H7 (cell line): ENCODE results near the gene NRARP. TPM values are rescaled to one million over a fixed set of nuclear protein-coding genes. Genes with fewer than 3 reads are reported as not detected.
A peak's percentile ranks its signal among the peaks of the same experiment; 100 is the strongest.

Source experiments
- DNase-seq: peaks from one replicate; pipeline ENCODE4 v3.0.0; 2012
- H3K27me3 ChIP-seq: 2 replicates; pipeline ENCODE4 v1.6.0; 2011; ENCODE audit warnings: mild to moderate bottlenecking, low read length; ENCODE audit not compliant: control insufficient read depth, insufficient read depth
- H3K36me3 ChIP-seq: replicated peaks from 2 replicates; pipeline ENCODE4 v1.5.1; 2011; ENCODE audit warnings: low read length; ENCODE audit not compliant: control insufficient read depth, insufficient read depth
- H3K4me3 ChIP-seq: 2 replicates; pipeline ENCODE4 v1.5.1; 2011; ENCODE audit warnings: low read depth, mild to moderate bottlenecking, control low read depth, low read length, moderate library complexity; ENCODE audit not compliant: insufficient read depth
- total RNA-seq: library from RNA; depleted of rRNA; stranded (reverse); fragments of >200 nt; shearing (Covaris generic); gene quantifications from 2 replicates; pipeline ENCODE4 v1.2.3, GENCODE V29; 2014

NRARP gene
- total RNA-seq, 1 experiment from 2014 or later = 27.7 TPM

- Histone ChIP-seq H3K36me3 (no peaks in the 10 kb centered on the region), H3K4me3 (peak overlapping the region; percentile 95), H3K27me3 (peaks cover 21% of the 10 kb centered on the region)
- no peak for DNase-seq
These were observed 2.1 kb downstream of the NRARP start for GRCh38 chr9:137299938-137300337.

GRCh38 chr9:137299203-137299565 lies 2.9 kb downstream of the NRARP start:
- H3K27me3 ChIP-seq = peaks cover 26% of the 10 kb centered on the region
- no peak for DNase-seq
- no peaks in the 10 kb centered on the region for H3K36me3 ChIP-seq
- H3K4me3 ChIP-seq = peak overlapping the region; percentile 10; the same call in 1 of the 2 replicates

GRCh38 chr9:137298401-137299202 lies 3.5 kb downstream of the NRARP start:
- peaks cover 25% of the 10 kb centered on the region for H3K27me3 ChIP-seq
- no peak overlapping the region for H3K4me3 ChIP-seq
- DNase-seq = no peak
- no peaks in the 10 kb centered on the region for H3K36me3 ChIP-seq

- DNase-seq = no peak
- Histone ChIP-seq H3K36me3 (no peaks in the 10 kb centered on the region), H3K27me3 (peaks cover 20% of the 10 kb centered on the region), H3K4me3 (no peak overlapping the region)
These were observed 4.1 kb downstream of the NRARP start for GRCh38 chr9:137297966-137298365.

GRCh38 chr9:137296670-137297664 lies 5.1 kb downstream of the NRARP start:
- Histone ChIP-seq H3K4me3 (peak overlapping the region; percentile 36), H3K36me3 (no peaks in the 10 kb centered on the region), H3K27me3 (peaks cover 18% of the 10 kb centered on the region)
- DNase-seq = no peak

GRCh38 chr9:137295849-137296669 lies 6.0 kb downstream of the NRARP start:
- H3K4me3 ChIP-seq = peak overlapping the region; percentile 36
- DNase-seq = peak; percentile 94
- peaks cover 15% of the 10 kb centered on the region for H3K27me3 ChIP-seq

GRCh38 chr9:137295238-137295811 lies 6.7 kb downstream of the NRARP start:
- peak overlapping the region; percentile 26 for H3K4me3 ChIP-seq

More at GRCh38 chr9:137295849-137296669, 6.0 kb downstream of the NRARP start:
- no peaks in the 10 kb centered on the region for H3K36me3 ChIP-seq

GRCh38 chr9:137294681-137295237 lies 7.3 kb downstream of the NRARP start:
- peak; percentile 87 for DNase-seq
- Histone ChIP-seq H3K4me3 (peak overlapping the region; percentile 23), H3K36me3 (no peaks in the 10 kb centered on the region), H3K27me3 (peaks cover 15% of the 10 kb centered on the region)

More at GRCh38 chr9:137295238-137295811, 6.7 kb downstream of the NRARP start:
- H3K36me3 ChIP-seq = no peaks in the 10 kb centered on the region
- H3K27me3 ChIP-seq = peaks cover 15% of the 10 kb centered on the region
- DNase-seq = peak; percentile 98

- DNase-seq = peak; percentile 87
- Histone ChIP-seq H3K27me3 (peaks cover 15% of the 10 kb centered on the region), H3K4me3 (no peak overlapping the region), H3K36me3 (no peaks in the 10 kb centered on the region)
These were observed 7.9 kb downstream of the NRARP start for GRCh38 chr9:137294091-137294680.

- Histone ChIP-seq H3K27me3 (peaks cover 15% of the 10 kb centered on the region), H3K36me3 (no peaks in the 10 kb centered on the region)
These were observed 8.5 kb downstream of the NRARP start for GRCh38 chr9:137293482-137294090.

GRCh38 chr9:137293094-137293481 lies 9.0 kb downstream of the NRARP start:
- Histone ChIP-seq H3K36me3 (no peaks in the 10 kb centered on the region), H3K4me3 (no peak overlapping the region), H3K27me3 (peaks cover 15% of the 10 kb centered on the region)
- no peak for DNase-seq

More at GRCh38 chr9:137293482-137294090, 8.5 kb downstream of the NRARP start:
- no peak overlapping the region for H3K4me3 ChIP-seq
- no peak for DNase-seq

- peak; percentile 91 for DNase-seq
- H3K4me3 ChIP-seq = no peak overlapping the region
- H3K36me3 ChIP-seq = no peaks in the 10 kb centered on the region
- H3K27me3 ChIP-seq = no peaks in the 10 kb centered on the region; the same call in 1 of the 2 replicates
These were observed 15.1 kb downstream of the NRARP start for GRCh38 chr9:137286975-137287383.
